ENCODE data around the gene GTF2A1L. TPM values are rescaled to one million over a fixed set of nuclear protein-coding genes. Genes with fewer than 3 reads are reported as not detected.

GTF2A1L gene, protein sequence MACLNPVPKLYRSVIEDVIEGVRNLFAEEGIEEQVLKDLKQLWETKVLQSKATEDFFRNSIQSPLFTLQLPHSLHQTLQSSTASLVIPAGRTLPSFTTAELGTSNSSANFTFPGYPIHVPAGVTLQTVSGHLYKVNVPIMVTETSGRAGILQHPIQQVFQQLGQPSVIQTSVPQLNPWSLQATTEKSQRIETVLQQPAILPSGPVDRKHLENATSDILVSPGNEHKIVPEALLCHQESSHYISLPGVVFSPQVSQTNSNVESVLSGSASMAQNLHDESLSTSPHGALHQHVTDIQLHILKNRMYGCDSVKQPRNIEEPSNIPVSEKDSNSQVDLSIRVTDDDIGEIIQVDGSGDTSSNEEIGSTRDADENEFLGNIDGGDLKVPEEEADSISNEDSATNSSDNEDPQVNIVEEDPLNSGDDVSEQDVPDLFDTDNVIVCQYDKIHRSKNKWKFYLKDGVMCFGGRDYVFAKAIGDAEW
- 0.33 TPM for polyA plus RNA-seq
- long read RNA-seq, donor 1 = 0 reads
- long read RNA-seq, donor 2 = 0 reads
- long read RNA-seq, donor 3 = 0 reads
- long read RNA-seq, donor 4 = 0 reads
- long read RNA-seq, donor 5 = 0 reads
- long read RNA-seq, donor 6 = 0 reads
- long read RNA-seq, donor 7 = 0 reads
- long read RNA-seq, donor 8 = 0 reads
- long read RNA-seq, donor 9 = 0 reads
- long read RNA-seq, donor 10 = 0 reads
- long read RNA-seq, donor 11 = 0 reads

DNA sequence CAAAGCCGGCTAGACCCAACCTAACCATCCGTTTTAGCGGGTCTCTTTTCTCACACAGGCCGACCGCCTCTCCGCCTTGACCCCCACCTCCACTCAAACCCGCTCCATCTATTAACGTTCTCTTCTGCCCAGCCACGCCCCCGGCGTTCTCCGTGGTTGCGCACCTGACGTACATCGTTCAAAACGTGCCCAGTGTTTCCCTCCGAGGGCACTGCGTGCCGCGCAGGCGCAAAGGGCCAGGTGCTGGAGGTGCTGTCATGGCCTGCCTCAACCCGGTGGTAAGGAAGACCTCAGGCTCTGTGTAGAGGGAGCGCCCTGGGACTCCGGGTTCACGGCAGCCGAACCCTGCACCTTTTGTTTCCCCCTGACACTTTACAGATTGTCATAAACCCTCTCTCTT is at the start of gene GTF2A1L:
TSS of gene GTF2A1L (plus strand) at position 239 of the 400 bp plus-strand sequence. CDS start at position 258, 19 bp downstream.
- Histone ChIP-seq H3K36me3 (ENCODE audit: control insufficient read depth, insufficient read depth, low read length) (no peaks in the 10 kb centered on the region), H3K4me3 (ENCODE audit: low read length) (no peak within 1 kb of the TSS), H3K27me3 (ENCODE audit: control insufficient read depth, insufficient read depth, low read length) (peaks cover 2% of the 10 kb centered on the region), H3K27ac (ENCODE audit: low read length) (no peak within 1 kb of the TSS), H3K4me1 (ENCODE audit: control insufficient read depth, insufficient read depth, low read length) (no peaks in the 10 kb centered on the region), H3K9me3 (ENCODE audit: control insufficient read depth, low read depth, low read length) (peaks cover 10% of the 10 kb centered on the region)
- no peak for DNase-seq
- WGBS (ENCODE audit: insufficient coverage, low lambda C conversion rate) = 92% methylated on average over 6 of the region's 26 CpGs

DNA sequence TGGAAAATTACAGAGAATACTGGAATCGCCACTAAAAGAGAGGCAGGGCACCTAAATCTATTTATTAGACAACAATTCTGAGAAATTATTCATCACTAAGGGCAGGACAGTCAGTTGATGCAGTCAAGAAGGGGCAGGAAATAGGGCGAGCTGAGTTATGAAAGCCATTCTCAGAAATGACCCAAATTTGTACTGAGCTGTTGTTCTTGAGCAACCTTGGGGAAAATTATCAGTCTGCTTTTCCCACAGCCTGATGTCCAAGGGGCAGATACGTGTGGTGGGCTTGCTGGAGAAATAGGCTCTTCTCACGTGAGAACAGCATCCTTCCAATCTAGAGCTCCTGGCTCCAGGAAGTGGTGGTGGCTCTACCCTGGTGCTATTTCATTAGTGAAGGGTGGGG is 49.1 kb upstream of the GTF2A1L start:
- DNase-seq = no peak
- Histone ChIP-seq H3K27me3 (ENCODE audit: control insufficient read depth, insufficient read depth, low read length) (no peaks in the 10 kb centered on the region), H3K9me3 (ENCODE audit: control insufficient read depth, low read depth, low read length) (no peaks in the 10 kb centered on the region), H3K4me1 (ENCODE audit: control insufficient read depth, insufficient read depth, low read length) (no peaks in the 10 kb centered on the region), H3K36me3 (ENCODE audit: control insufficient read depth, insufficient read depth, low read length) (no peaks in the 10 kb centered on the region), H3K27ac (ENCODE audit: low read length) (no peak overlapping the region), H3K4me3 (ENCODE audit: low read length) (no peak overlapping the region)
- WGBS (ENCODE audit: insufficient coverage, low lambda C conversion rate) = no CpG with 5 or more reads among the region's 4 CpGs

DNA sequence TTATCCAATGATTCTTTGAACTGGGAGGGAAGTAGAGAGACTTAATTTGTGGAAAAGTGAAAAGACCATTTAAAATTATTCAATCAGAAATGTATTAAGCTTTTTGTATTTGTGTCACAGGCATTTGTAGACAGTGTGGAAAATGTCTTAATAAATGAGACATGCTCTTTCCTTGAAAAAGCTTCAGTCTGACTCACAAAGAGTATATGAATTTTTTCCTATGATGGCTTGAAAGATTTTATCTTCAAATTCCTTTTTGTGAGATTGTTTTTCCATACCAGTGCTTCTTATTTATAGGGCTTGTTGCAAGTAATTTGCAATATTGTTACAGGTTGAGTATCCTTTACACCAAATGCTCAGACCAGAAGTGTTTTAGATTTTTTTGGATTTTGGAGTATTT is 48.2 kb upstream of the GTF2A1L start:
- H3K27me3 ChIP-seq (ENCODE audit: control insufficient read depth, insufficient read depth, low read length) = no peaks in the 10 kb centered on the region
- H3K4me1 ChIP-seq (ENCODE audit: control insufficient read depth, insufficient read depth, low read length) = no peaks in the 10 kb centered on the region
- H3K9me3 ChIP-seq (ENCODE audit: control insufficient read depth, low read depth, low read length) = no peaks in the 10 kb centered on the region
- no peak overlapping the region for H3K4me3 ChIP-seq (ENCODE audit: low read length)
- DNase-seq = no peak
- H3K27ac ChIP-seq (ENCODE audit: low read length) = no peak overlapping the region
- H3K36me3 ChIP-seq (ENCODE audit: control insufficient read depth, insufficient read depth, low read length) = no peaks in the 10 kb centered on the region

DNA sequence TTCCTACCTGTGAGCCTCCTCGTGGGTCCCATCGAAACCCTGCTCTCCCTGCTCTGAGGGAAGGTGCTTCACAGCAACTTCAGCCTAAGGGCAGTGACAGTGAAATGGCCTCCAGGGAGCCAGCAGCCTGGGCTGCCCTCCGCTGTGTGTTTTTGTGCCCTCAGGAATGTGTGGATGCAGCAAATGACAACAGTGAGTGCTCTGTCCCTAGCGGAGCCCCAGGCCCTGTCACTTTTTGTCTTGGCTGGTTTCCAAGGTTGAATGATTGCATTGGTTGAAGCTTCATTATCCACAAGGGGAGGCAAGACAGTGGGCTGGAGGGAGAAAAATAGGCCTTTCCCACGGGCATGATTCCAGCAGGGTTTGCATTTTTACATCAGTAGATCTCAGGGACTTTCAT is 44.8 kb upstream of the GTF2A1L start:
- no peaks in the 10 kb centered on the region for H3K27me3 ChIP-seq (ENCODE audit: control insufficient read depth, insufficient read depth, low read length)
- no CpG with 5 or more reads among the region's 5 CpGs for WGBS (ENCODE audit: insufficient coverage, low lambda C conversion rate)
- H3K4me3 ChIP-seq (ENCODE audit: low read length) = no peak overlapping the region
- no peak for DNase-seq
- no peaks in the 10 kb centered on the region for H3K36me3 ChIP-seq (ENCODE audit: control insufficient read depth, insufficient read depth, low read length)
- H3K27ac ChIP-seq (ENCODE audit: low read length) = no peak overlapping the region
- H3K4me1 ChIP-seq (ENCODE audit: control insufficient read depth, insufficient read depth, low read length) = no peaks in the 10 kb centered on the region
- H3K9me3 ChIP-seq (ENCODE audit: control insufficient read depth, low read depth, low read length) = no peaks in the 10 kb centered on the region

DNA sequence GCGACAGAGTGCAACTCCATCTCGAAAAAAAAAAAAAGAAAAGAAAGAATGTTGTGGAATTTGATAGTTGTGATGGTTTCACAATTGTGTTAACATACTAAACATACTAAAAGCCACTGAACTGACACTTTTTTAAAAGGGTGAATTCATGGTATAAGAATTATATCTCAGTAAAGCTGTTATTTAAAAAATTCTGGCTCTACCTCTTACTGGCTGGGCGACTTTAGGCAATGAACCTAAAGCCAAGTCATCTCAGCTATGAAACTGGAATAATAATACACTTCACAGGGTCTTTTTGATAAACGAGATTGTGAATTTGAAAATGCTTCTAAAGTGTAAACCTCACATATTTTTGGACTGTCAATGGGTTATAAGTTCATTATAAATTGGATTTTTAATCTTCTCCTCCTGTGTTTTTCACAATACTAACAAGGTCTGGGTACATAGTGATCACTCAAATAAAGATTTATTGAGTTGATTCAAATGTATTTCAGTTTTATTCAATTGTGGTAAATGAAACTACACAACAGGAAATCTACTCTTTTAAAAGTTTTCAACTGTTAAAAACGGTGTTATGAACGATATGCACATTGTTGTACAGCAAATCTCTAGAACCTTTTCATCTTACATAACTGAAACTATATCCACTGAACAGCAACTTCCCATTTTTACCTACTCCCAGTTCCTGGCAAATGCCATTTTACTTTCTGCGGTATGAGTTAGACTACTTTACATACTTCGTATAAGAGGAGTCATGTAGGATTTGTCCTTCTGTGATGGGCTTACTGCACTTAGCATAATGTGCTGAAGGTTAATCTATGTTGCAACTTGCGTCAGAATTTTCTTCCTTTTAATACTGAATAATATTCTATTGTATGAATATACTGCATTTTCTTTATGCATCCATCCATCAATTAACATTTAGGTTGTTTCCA is 43.0 kb upstream of the GTF2A1L start:
- no peak overlapping the region for H3K27ac ChIP-seq (ENCODE audit: low read length)
- H3K27me3 ChIP-seq (ENCODE audit: control insufficient read depth, insufficient read depth, low read length) = no peaks in the 10 kb centered on the region
- H3K4me1 ChIP-seq (ENCODE audit: control insufficient read depth, insufficient read depth, low read length) = no peaks in the 10 kb centered on the region
- no peaks in the 10 kb centered on the region for H3K36me3 ChIP-seq (ENCODE audit: control insufficient read depth, insufficient read depth, low read length)
- 94% methylated on average over 5 of the region's 9 CpGs for WGBS (ENCODE audit: insufficient coverage, low lambda C conversion rate)
- no peak overlapping the region for H3K4me3 ChIP-seq (ENCODE audit: low read length)
- H3K9me3 ChIP-seq (ENCODE audit: control insufficient read depth, low read depth, low read length) = no peaks in the 10 kb centered on the region
- DNase-seq = no peak

DNA sequence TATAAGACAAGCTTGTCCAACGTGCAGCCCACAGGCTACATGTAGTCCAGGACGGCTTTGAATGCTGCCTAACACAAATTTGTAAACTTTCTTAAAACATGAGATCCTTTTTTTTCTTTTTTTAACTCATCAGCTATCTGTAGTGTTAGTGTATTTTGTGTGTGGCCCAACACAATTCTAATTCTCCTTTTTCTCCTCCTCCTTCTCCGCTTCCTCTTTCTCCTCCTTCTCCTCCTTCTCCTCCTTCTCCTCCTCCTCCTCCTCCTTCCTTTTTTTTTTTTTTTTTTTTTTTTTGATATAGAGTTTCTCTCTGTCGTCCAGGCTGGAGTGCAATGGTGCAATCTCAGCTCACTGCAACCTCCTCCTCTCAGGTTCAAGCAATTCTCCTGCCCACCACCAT is 39.3 kb upstream of the GTF2A1L start:
- H3K4me3 ChIP-seq (ENCODE audit: low read length) = no peak overlapping the region
- H3K36me3 ChIP-seq (ENCODE audit: control insufficient read depth, insufficient read depth, low read length) = no peaks in the 10 kb centered on the region
- H3K27ac ChIP-seq (ENCODE audit: low read length) = no peak overlapping the region
- no peak for DNase-seq
- H3K4me1 ChIP-seq (ENCODE audit: control insufficient read depth, insufficient read depth, low read length) = no peaks in the 10 kb centered on the region
- H3K9me3 ChIP-seq (ENCODE audit: control insufficient read depth, low read depth, low read length) = no peaks in the 10 kb centered on the region
- no peaks in the 10 kb centered on the region for H3K27me3 ChIP-seq (ENCODE audit: control insufficient read depth, insufficient read depth, low read length)
- WGBS (ENCODE audit: insufficient coverage, low lambda C conversion rate) = 100% methylated on average over 1 of the region's 4 CpGs

DNA sequence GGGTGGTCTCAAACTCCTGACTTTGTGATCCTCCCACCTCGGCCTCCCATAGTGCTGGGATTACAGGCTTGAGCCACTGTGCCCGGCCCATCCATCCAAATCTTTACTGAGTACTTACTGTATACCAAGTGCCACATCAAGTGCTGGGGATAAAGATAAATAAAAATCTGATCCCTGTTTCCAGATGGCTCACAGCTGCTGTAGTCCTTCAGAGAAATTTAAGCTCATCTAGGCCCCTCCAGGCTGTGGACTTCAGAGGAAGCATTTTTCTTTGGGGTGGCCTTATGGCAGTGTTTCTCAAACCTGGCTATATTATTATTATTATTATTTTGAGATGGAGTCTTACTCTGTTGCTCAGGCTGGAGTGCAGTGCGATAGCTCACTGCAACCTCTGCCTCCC is 33.7 kb upstream of the GTF2A1L start:
- Histone ChIP-seq H3K27me3 (ENCODE audit: control insufficient read depth, insufficient read depth, low read length) (no peaks in the 10 kb centered on the region), H3K9me3 (ENCODE audit: control insufficient read depth, low read depth, low read length) (no peaks in the 10 kb centered on the region), H3K27ac (ENCODE audit: low read length) (no peak overlapping the region), H3K36me3 (ENCODE audit: control insufficient read depth, insufficient read depth, low read length) (no peaks in the 10 kb centered on the region), H3K4me1 (ENCODE audit: control insufficient read depth, insufficient read depth, low read length) (no peaks in the 10 kb centered on the region), H3K4me3 (ENCODE audit: low read length) (no peak overlapping the region)
- no CpG with 5 or more reads among the region's 3 CpGs for WGBS (ENCODE audit: insufficient coverage, low lambda C conversion rate)
- no peak for DNase-seq

DNA sequence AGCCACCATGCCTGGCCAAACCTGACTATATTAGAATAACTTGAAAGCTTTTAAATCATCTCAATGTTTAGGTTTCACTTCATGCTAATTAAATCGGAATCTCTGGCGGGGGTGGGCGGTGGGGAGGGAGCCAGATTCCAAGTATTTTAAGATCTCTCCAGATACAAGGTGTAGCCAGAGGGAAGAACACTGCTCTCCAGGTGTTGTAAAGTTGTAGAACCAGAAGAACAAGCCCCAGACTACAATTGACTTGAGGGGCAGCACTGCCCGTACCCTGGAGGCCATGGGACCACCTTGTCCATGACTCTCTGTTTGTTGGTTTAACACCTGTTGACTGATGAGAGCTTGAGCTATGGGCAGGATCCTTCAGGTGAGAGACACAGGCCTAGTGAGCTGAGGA is 33.1 kb upstream of the GTF2A1L start:
- Histone ChIP-seq H3K4me1 (ENCODE audit: control insufficient read depth, insufficient read depth, low read length) (no peaks in the 10 kb centered on the region), H3K9me3 (ENCODE audit: control insufficient read depth, low read depth, low read length) (no peaks in the 10 kb centered on the region), H3K4me3 (ENCODE audit: low read length) (no peak overlapping the region), H3K27me3 (ENCODE audit: control insufficient read depth, insufficient read depth, low read length) (no peaks in the 10 kb centered on the region), H3K36me3 (ENCODE audit: control insufficient read depth, insufficient read depth, low read length) (no peaks in the 10 kb centered on the region), H3K27ac (ENCODE audit: low read length) (no peak overlapping the region)
- no CpG with 5 or more reads among the region's 4 CpGs for WGBS (ENCODE audit: insufficient coverage, low lambda C conversion rate)
- DNase-seq = no peak

DNA sequence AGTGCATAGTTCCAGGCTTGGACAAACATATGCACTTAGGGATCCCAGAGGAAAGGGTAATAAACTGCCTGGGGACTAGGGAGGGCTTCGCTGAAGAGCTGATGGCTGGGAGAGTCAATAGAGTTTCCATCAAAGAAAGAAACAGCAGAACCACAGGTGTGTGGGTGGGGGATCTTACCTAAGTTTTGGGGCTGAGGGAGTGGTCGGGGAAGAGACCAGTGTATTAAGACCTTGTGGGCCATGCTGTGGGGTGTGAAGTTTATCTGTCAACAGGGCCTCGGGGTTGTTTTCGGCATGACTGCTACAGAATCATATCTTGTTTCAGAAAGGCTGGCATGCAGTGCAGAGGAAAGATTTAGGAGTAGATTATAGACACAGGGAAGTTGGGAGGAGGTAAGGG is 31.2 kb upstream of the GTF2A1L start:
- H3K36me3 ChIP-seq (ENCODE audit: control insufficient read depth, insufficient read depth, low read length) = no peaks in the 10 kb centered on the region
- H3K4me1 ChIP-seq (ENCODE audit: control insufficient read depth, insufficient read depth, low read length) = no peaks in the 10 kb centered on the region
- no peak overlapping the region for H3K4me3 ChIP-seq (ENCODE audit: low read length)
- no peaks in the 10 kb centered on the region for H3K27me3 ChIP-seq (ENCODE audit: control insufficient read depth, insufficient read depth, low read length)
- no peak for DNase-seq
- H3K27ac ChIP-seq (ENCODE audit: low read length) = no peak overlapping the region
- no CpG with 5 or more reads among the region's 4 CpGs for WGBS (ENCODE audit: insufficient coverage, low lambda C conversion rate)
- no peaks in the 10 kb centered on the region for H3K9me3 ChIP-seq (ENCODE audit: control insufficient read depth, low read depth, low read length)

DNA sequence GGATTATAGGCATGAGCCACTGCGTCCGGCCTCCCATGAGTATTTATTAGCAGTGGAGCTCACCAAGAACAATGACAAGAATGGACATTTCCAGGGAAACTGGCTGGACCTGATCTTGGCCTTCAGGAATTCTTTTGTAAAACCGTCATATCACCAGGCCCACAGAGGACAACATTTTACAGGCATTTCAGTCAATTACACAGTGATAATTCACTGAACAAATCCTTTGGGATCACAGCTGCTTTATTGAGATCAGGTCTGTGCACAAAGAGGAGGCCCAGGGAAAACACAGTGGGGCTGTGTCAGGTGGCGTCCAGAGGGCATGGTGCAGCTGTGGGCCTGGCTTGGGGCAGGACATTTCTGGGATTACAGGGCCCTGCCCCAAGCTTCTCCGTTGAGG is 30.1 kb upstream of the GTF2A1L start:
- Histone ChIP-seq H3K36me3 (ENCODE audit: control insufficient read depth, insufficient read depth, low read length) (no peaks in the 10 kb centered on the region), H3K9me3 (ENCODE audit: control insufficient read depth, low read depth, low read length) (no peaks in the 10 kb centered on the region), H3K4me1 (ENCODE audit: control insufficient read depth, insufficient read depth, low read length) (no peaks in the 10 kb centered on the region), H3K27ac (ENCODE audit: low read length) (no peak overlapping the region), H3K27me3 (ENCODE audit: control insufficient read depth, insufficient read depth, low read length) (no peaks in the 10 kb centered on the region), H3K4me3 (ENCODE audit: low read length) (no peak overlapping the region)
- 100% methylated on average over 1 of the region's 5 CpGs for WGBS (ENCODE audit: insufficient coverage, low lambda C conversion rate)
- DNase-seq = no peak
